Embryonic facial prominence (tissue), 1 donor: ENCODE results near the gene PIK3C2G.

Experiments
- DNase-seq: peaks from one replicate; pipeline ENCODE4 v3.0.0-alpha.2; 2016; ENCODE audit errors: extremely low spot score

PIK3C2G gene

DNA sequence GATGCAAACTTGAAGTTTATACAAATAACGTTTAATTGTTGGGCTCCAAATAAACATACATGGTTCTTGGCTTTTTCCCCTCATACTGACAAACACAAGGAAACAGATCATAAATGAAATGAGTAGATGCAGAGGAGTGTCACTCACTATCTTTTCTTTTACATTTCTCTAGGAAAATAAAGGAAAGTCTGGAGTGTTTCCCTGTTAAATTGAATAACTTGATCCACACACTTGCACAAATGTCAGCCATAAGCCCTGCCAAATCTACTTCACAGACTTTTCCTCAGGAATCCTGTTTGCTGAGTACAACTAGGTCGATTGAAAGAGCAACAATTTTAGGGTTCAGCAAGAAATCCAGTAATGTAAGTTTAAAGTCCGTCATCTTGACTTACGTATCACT lies 301.2 kb downstream of the PIK3C2G start:
- DNase-seq: no peak

GRCh38 chr12:18564306-18564705 lies 303.0 kb downstream of the PIK3C2G start:
- DNase-seq: no peak

- DNase-seq: no peak
These were observed 306.5 kb downstream of the PIK3C2G start for GRCh38 chr12:18567787-18568186.

DNA sequence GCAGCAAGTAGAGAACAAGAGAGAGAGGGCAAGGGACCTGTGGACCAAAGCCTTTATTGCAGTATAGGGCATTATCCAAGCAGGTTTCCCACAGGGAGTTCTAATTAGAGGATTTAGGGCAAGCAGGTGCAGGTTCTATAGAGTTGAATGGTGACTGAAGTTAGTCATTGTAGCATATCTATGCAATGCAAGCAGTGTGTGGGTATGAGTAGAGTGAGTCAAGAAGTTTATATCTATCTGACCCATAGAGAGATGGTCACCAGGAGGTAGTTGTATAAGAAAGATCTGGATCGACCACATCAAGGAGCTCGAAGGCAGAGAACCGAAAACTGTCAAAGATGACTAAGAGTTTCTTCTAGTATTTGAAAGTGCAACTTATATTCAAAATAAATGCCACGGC lies 309.2 kb downstream of the PIK3C2G start:
- no peak for DNase-seq

DNA sequence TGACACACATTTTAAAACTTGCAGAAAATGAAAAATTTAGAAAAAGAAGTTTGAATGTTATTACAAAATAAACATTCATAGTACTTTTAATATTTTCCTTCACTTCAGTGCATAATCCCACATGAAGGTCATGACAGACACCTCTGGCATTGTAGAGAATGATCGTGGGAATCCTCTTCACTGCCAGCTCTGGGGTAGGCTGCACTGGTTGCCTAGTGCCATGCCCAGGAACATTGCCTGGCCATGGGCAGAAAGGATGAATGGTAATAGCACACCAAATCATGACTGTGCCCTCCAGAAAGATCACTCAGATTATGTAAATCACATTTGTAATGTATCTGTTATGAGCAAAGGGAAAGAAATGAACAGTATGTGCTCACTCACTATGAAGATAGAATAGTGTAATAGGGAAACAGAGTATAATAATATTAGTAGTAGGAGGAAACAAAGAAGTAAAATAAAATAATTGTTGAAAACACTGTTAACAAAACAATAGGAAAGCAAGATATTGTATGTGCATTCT lies 314.8 kb downstream of the PIK3C2G start:
- DNase-seq: no peak

GRCh38 chr12:18576648-18577047 lies 315.3 kb downstream of the PIK3C2G start:
- no peak for DNase-seq

DNA sequence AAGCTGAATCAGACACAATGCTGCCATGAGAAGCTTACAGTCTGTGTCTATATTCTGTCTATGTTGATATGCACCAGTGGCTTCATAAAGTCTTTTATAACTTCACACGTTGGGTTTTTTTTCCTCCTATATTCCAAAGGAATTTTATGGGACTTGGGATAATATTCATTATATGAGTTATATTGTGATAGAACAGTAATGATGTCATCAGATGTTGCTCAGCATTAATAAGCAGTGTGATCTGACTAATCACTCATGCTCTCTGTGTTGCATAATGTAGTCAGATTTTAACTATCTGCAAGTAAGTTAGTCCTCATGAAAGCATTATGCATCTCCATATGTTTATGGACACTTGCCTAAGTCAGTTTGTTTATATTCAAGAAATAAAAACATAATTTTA lies 316.9 kb downstream of the PIK3C2G start:
- DNase-seq: no peak

DNA sequence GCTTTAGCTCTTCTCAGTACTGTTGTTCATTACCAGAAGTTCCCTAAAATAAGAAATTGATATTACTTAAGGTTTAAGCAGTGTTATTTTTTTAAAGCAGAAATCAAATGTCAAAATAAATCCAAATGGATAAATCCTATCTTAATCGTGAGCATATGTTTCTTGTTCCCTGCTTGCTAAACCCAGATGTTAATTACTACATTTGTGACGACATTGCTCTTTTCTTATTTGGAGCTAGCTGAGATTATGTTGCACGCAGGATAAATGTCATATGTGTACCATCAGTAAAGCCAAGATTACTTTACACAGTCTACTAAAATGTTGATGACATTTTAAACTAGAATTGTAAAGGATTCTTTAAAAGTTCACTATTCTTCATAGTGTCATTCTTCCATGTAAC lies 319.0 kb downstream of the PIK3C2G start:
- DNase-seq: peak; percentile 34

DNA sequence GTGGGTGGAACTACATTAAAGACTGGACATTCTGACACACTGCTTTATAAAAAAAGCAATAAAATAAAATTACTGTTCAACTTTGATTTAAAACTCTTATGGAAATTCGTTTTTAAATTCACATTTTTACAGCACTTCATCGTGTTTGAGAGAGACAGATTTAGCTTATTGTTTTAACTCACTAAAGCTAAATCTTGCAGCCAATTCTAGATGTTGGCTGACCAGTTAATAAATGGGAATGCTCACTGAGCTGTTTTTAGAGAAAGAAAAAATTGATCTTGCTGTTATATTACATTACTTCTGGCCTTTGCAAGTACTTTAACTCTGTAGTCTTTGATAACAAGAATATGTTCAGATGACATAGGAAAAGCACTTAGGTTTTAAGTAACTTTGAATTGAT lies 319.4 kb downstream of the PIK3C2G start:
- DNase-seq: no peak

DNA sequence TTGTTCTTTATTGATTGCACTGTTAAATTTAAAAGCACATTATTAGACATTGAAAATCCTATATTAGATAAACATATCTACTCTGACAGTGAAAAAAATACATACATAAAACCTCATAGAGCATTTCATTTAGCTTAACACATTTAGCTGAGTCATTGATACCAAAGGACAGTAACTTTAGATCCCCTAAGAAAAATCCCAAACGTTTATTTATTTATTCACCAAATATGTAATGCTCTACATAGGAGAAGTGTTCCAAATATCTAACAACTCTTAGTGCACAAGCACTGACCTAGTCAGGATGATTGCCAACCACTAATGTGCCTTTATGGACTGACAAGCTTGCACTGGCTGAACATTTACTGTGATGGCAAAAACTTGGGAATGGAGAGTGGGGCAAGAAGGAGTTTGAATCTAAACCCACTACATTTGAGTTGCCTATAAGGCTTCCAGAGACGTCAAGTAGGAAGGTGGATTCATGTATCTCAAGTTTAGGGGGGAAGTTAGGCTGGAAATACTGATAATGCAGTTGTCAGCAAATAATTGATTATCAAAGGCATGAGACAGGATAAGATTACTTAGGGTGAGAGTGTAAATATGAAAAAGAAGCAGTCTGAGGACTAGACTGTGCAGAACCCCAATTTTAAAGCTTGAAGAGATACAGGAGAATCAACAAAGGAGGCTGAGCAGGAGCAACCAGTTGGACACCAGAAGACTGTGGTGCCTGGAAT lies 320.1 kb downstream of the PIK3C2G start:
- DNase-seq: no peak

DNA sequence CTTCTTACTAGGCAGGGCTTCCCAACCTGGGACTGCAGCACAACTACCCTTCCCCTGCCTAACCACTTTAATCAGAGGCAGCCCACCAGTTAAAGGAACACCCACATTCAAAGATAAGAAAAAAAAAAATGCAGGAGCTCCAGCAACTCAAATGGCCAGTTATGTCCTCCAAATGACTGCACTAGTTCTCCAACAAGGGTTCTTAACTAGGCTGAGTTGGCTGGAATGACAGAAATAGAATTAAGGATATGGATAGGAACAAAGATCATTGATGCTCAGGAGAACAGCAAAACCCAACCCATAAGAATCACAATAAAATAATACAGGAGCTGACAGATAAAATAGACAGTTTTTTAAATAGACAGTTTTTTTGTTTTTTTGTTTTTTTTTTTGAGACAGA lies 322.3 kb downstream of the PIK3C2G start:
- DNase-seq: no peak

- no peak for DNase-seq
These were observed 325.3 kb downstream of the PIK3C2G start for GRCh38 chr12:18586581-18586980.

- no peak for DNase-seq
These were observed 328.0 kb downstream of the PIK3C2G start for GRCh38 chr12:18589316-18589715.

GRCh38 chr12:18591473-18591872 lies 330.2 kb downstream of the PIK3C2G start:
- no peak for DNase-seq

DNA sequence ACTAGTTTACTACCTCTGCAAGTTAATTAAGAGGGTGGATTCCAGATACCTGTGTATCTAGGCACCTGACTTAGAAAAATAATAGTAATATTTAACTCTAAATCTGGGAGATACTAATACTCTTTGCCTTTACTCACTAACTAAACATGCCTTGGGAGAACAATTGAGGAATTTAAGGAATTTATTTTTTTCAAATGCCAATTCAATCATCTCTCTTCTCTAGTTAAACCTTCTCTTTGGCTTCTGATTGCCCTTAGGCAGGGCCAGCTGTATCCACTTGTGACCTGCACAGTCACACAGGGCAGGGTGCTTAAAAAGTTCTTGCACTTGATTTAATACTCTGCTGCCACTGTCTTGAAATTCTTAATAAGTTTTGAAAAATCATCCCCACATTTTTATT lies 334.1 kb downstream of the PIK3C2G start:
- DNase-seq: no peak

GRCh38 chr12:18601962-18602361 lies 340.6 kb downstream of the PIK3C2G start:
- DNase-seq: no peak

- DNase-seq: no peak
These were observed 351.7 kb downstream of the PIK3C2G start for GRCh38 chr12:18612971-18613370.

GRCh38 chr12:18620986-18621385 lies 359.7 kb downstream of the PIK3C2G start:
- DNase-seq: no peak

GRCh38 chr12:18629445-18629844 lies 368.1 kb downstream of the PIK3C2G start:
- DNase-seq: no peak

DNA sequence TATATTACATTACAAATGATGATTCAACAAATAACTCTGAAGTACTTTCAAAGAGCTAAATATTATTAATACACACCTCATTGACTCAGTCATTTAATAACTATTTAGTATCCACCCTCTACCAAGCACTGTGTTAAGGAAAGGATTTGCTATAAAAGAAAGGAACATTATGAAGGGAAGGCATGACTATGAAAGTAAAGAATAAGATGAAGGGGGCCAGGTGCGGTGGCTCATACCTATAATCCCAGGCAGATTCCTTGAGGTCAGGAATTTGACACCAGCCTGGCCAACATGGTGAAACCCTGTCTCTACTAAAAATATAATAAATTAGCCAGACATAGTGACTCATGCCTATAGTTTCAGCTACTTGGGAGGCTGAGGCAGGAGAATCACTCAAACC lies 368.6 kb downstream of the PIK3C2G start:
- no peak for DNase-seq

DNA sequence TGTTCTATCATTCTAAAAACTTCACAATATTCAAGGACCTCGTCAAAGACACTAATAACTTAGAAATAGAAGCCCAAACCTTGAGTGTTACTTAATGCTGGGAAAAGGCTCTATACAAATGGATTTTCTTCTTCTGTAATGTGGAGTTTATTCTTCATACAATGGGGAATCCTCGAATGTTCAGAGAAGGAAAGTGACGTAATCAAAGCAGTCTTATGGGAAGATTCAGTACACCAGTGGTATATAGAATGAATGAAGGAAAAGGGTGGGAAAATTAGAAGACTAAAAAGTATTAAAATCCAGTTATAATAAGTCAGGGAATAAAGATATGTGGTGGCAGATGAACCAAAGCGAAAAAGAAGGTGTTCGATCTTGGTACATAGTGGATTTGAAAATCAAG lies 370.0 kb downstream of the PIK3C2G start:
- no peak for DNase-seq

DNA sequence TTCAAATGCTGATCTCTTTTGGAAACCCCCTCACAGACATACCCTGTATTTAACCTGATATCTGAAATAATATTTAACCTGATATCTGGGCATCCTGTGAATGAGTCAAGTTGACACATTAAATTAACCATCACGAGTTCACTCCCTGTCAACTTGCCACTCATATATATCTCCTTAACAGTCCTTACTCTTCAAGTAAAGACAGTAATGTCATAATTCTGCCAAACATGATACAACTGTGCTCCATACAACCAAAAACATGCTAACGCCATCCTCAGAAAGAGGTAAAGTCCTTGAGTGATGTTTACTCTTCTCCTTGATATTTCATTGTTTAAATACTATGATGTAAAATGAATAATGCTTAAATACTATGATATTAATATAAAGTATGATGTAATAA lies 371.5 kb downstream of the PIK3C2G start:
- DNase-seq: no peak

- no peak for DNase-seq
These were observed 373.1 kb downstream of the PIK3C2G start for GRCh38 chr12:18634382-18634781.
